ENCODE data around the gene NUP210.

The NUP210 gene

GRCh38 chr3:13268961-13269441 is 151.1 kb downstream of the NUP210 start:
- in situ Hi-C loops (cut with MboI; ENCODE audit: low pct_unique_long_range_greater_than_20kb, low sequenced_read_pairs): no loop called here
- DNase-seq: no peak

- in situ Hi-C loops (cut with MboI; ENCODE audit: low pct_unique_long_range_greater_than_20kb, low sequenced_read_pairs): no loop called here
- no peak for DNase-seq
Measured at GRCh38 chr3:13268120-13268519, 152.0 kb downstream of the NUP210 start.

- DNase-seq: no peak
- in situ Hi-C loops (cut with MboI; ENCODE audit: low pct_unique_long_range_greater_than_20kb, low sequenced_read_pairs): no loop called here
Measured at GRCh38 chr3:13266651-13267362, 153.3 kb downstream of the NUP210 start.

Data from KBM-7 (cell line).